ENCODE measurements around the gene BHLHE41. TPM values are rescaled to one million over a fixed set of nuclear protein-coding genes. Genes with fewer than 3 reads are reported as not detected.

Gene BHLHE41
- total RNA-seq, 1 experiment from 2014 or later: 4.3 TPM

DNA sequence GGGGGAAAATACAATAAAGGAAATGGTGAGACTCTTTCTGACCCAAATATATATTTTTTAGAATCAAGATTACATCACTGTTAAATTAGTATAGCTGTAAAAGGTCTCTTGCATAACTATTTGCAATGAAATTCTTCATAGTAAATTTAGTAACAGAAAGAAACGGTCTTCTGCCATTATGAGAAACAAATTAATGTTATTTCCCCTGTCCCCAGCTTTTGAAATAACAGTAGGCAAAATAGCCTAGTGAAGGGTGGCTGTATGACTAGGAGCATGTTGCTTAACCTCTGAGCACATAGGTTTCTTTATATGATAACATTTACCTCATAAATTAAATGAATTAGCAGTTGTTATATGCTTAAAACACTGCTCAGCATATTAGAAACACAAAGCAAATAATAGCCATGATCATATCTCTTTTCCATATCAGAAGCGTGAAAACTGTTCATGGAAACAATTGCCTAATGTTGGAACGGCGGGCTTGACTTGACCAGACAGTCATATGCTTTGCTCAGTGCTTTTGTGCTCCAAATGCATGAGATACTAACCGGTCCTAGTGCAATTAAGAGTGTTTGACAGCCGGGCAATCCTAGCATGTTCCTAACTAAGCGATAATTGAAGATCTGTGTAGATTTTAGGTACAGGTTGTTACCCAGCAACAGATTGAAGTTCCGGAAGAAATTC is 24.0 kb downstream of the BHLHE41 start:
- no peak for DNase-seq (ENCODE audit: low spot score)
- Histone ChIP-seq H3K4me3 (ENCODE audit: low read depth, low read length, poor library complexity, severe bottlenecking) (no peak overlapping the region), H3K36me3 (ENCODE audit: insufficient read depth, low read length, poor library complexity, severe bottlenecking) (no peaks in the 10 kb centered on the region), H3K27me3 (replicated peaks; ENCODE audit: insufficient read depth, low read depth, low read length, poor library complexity) (no peaks in the 10 kb centered on the region), H3K27ac (ENCODE audit: low read depth, low read length, poor library complexity, severe bottlenecking) (no peak overlapping the region), H3K9me3 (ENCODE audit: low read depth, low read length, poor library complexity, severe bottlenecking) (no peaks in the 10 kb centered on the region), H3K4me1 (ENCODE audit: insufficient read depth, low read length, poor library complexity, severe bottlenecking) (peaks cover 3% of the 10 kb centered on the region)
- intact Hi-C loops (cut with micrococcal nuclease; ENCODE audit: unreplicated experiment): no loop called here
- ChIA-PET POLR2A (ENCODE audit: low non-redundant PET) (no interaction called here), CTCF (no interaction called here)
- no TSS peak for BruUV-seq (replicated peaks)
- no peak for TF ChIP-seq EZH2 (IDR thresholded peaks at IDR 0.05; ENCODE audit: borderline replicate concordance, low read depth, low read length, poor library complexity, severe bottlenecking)
- TF ChIP-seq, protein P1, sequence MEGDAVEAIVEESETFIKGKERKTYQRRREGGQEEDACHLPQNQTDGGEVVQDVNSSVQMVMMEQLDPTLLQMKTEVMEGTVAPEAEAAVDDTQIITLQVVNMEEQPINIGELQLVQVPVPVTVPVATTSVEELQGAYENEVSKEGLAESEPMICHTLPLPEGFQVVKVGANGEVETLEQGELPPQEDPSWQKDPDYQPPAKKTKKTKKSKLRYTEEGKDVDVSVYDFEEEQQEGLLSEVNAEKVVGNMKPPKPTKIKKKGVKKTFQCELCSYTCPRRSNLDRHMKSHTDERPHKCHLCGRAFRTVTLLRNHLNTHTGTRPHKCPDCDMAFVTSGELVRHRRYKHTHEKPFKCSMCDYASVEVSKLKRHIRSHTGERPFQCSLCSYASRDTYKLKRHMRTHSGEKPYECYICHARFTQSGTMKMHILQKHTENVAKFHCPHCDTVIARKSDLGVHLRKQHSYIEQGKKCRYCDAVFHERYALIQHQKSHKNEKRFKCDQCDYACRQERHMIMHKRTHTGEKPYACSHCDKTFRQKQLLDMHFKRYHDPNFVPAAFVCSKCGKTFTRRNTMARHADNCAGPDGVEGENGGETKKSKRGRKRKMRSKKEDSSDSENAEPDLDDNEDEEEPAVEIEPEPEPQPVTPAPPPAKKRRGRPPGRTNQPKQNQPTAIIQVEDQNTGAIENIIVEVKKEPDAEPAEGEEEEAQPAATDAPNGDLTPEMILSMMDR (conservative IDR thresholded peaks at IDR 0.05; ENCODE audit: low read depth, low read length): no peak

DNA sequence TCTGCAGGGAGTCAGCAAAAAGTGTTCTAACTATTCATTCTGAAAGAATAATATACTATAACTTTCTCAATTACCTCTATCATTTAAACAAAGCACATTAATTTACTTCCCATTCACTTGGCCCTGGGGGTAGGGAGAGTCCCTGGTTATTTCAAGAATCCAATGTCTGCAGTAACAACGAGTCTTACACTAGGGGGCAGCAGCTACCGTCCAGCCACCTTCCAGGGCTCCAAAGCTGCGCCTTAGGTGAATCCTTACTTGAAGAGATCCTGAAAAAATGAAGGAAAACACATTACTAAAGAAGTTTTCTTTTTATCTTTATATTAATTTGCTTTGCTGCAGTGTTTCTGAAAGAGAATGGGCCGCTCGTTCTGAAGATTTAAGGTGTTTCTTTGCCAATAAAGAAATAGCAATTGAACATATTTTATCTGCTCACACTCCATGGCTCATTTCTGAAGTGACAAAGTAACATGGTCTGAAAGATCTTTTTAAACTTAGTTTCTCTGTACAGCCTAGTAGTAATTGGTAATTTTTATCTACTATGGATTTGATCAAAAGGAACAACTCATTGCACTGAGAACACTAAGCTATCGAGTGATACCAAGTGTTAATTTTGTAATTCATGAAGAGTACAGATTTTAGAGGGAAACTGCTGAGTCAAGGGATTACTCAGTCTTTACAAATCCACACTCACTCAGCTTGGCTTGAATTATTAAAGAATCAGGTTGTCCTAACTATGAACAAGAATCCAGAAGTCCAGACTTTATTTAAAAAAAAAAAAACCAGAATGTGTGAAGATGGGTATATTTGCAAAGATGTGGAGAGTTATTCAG is 27.6 kb downstream of the BHLHE41 start:
- no peak for TF ChIP-seq EZH2 (IDR thresholded peaks at IDR 0.05; ENCODE audit: borderline replicate concordance, low read depth, low read length, poor library complexity, severe bottlenecking)
- TF ChIP-seq, protein P1 (conservative IDR thresholded peaks at IDR 0.05; ENCODE audit: low read depth, low read length): peak; percentile 95
- Histone ChIP-seq H3K27me3 (replicated peaks; ENCODE audit: insufficient read depth, low read depth, low read length, poor library complexity) (no peaks in the 10 kb centered on the region), H3K4me1 (ENCODE audit: insufficient read depth, low read length, poor library complexity, severe bottlenecking) (peaks cover 3% of the 10 kb centered on the region), H3K9me3 (ENCODE audit: low read depth, low read length, poor library complexity, severe bottlenecking) (no peaks in the 10 kb centered on the region), H3K4me3 (ENCODE audit: low read depth, low read length, poor library complexity, severe bottlenecking) (no peak overlapping the region), H3K27ac (ENCODE audit: low read depth, low read length, poor library complexity, severe bottlenecking) (no peak overlapping the region), H3K36me3 (ENCODE audit: insufficient read depth, low read length, poor library complexity, severe bottlenecking) (no peaks in the 10 kb centered on the region)
- peak; percentile 83 for DNase-seq (ENCODE audit: low spot score)
- POLR2A ChIA-PET (ENCODE audit: low non-redundant PET): no interaction called here
- intact Hi-C loops (cut with micrococcal nuclease; ENCODE audit: unreplicated experiment): loop anchor here (5.0 kb wide), 1 partner anchor 555 kb away; no protein-coding TSS in a partner anchor
- BruUV-seq (replicated peaks): no TSS peak
- CTCF ChIA-PET: interaction anchor here (0.5 to 1.1 kb wide), 4 partner anchors 26 to 750 kb away, joined by 3 to 5 read pairs (median 3); no protein-coding TSS in a partner anchor

DNA sequence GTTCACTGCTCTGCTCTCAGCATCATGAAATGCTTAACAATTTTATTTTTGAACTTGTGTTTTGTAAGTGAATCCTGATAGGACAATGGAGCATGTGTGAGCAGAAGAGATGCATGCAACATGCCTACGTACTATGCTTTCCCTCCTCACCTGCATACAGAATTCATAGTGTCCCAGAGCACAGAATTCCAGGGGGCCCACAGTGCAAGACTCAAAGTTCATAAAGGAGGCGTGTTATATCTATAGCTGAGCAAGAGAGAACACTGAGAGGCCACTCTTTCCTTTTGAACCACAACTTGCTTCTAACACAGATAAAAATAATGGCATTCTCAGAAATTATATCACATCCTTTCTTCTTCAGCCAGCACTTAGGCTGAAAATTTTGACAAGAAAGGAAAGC is 28.8 kb downstream of the BHLHE41 start:
- BruUV-seq (replicated peaks): no TSS peak

More for the DNA sequence above, 28.8 kb downstream of the BHLHE41 start:
- Histone ChIP-seq H3K27me3 (replicated peaks; ENCODE audit: insufficient read depth, low read depth, low read length, poor library complexity) (no peaks in the 10 kb centered on the region), H3K9me3 (ENCODE audit: low read depth, low read length, poor library complexity, severe bottlenecking) (no peaks in the 10 kb centered on the region), H3K4me3 (ENCODE audit: low read depth, low read length, poor library complexity, severe bottlenecking) (no peak overlapping the region), H3K36me3 (ENCODE audit: insufficient read depth, low read length, poor library complexity, severe bottlenecking) (no peaks in the 10 kb centered on the region), H3K4me1 (ENCODE audit: insufficient read depth, low read length, poor library complexity, severe bottlenecking) (peaks cover 3% of the 10 kb centered on the region), H3K27ac (ENCODE audit: low read depth, low read length, poor library complexity, severe bottlenecking) (no peak overlapping the region)
- CTCF ChIA-PET: no interaction called here
- TF ChIP-seq EZH2 (IDR thresholded peaks at IDR 0.05; ENCODE audit: borderline replicate concordance, low read depth, low read length, poor library complexity, severe bottlenecking): no peak
- TF ChIP-seq, protein P1 (conservative IDR thresholded peaks at IDR 0.05; ENCODE audit: low read depth, low read length): no peak
- no peak for DNase-seq (ENCODE audit: low spot score)
- POLR2A ChIA-PET (ENCODE audit: low non-redundant PET): no interaction called here
- intact Hi-C loops (cut with micrococcal nuclease; ENCODE audit: unreplicated experiment): loop anchor here (5.0 kb wide), 1 partner anchor 556 kb away; no protein-coding TSS in a partner anchor

Measured in A673 (cell line).